ENCODE results near the gene ARSG. TPM values are rescaled to one million over a fixed set of nuclear protein-coding genes. Genes with fewer than 3 reads are reported as not detected.

Gene ARSG
- total and polyA plus RNA-seq, 9 of the 15 experiments (the other 6 are each of a cell fraction or from before 2014, with no cell fraction given): 1.0 to 5.6 (median 1.8) TPM

GRCh38 chr17:68450801-68451200, 159.5 kb downstream of the ARSG start:
- no peaks in the 10 kb centered on the region for H3K27me3 ChIP-seq (ENCODE audit: control insufficient read depth in 2 of 2, insufficient read depth in 2 of 2, low read length in 2 of 2)
- CTCF ChIA-PET (ENCODE audit: low intra/inter-chr PET ratio): no interaction called here
- H4K20me1 ChIP-seq (replicated peaks; ENCODE audit: control insufficient read depth, insufficient read depth, low read length): no peaks in the 10 kb centered on the region
- no peak for ATAC-seq
- POLR2A ChIA-PET: interaction anchor here (0.6 to 0.9 kb wide), 3 partner anchors 9 to 736 kb away, joined by 3 read pairs; no protein-coding TSS in a partner anchor
- in situ Hi-C loops (cut with MboI) (loop anchor here (25.0 kb wide), 1 partner anchor 488 kb away; no protein-coding TSS in a partner anchor), intact Hi-C loops (cut with micrococcal nuclease) (no loop called here)
- WGBS (ENCODE audit: insufficient coverage, low coverage, missing lambda C conversion rate): 90% methylated on average over 13 of the region's 14 CpGs
- TF ChIP-seq ZNF444 (CRISPR knock-in tag; IDR thresholded peaks at IDR 0.05) (no peak), SMAD1 (IDR thresholded peaks at IDR 0.05; ENCODE audit: low read depth, low read length, partially characterized antibody) (no peak), PPARD (CRISPR knock-in tag; IDR thresholded peaks at IDR 0.05) (no peak), ZKSCAN3 (CRISPR knock-in tag; IDR thresholded peaks at IDR 0.05) (no peak), ZNF232 (CRISPR knock-in tag; IDR thresholded peaks at IDR 0.05) (no peak), FOSL1 (tag; conservative IDR thresholded peaks at IDR 0.05) (no peak), SPI1 (IDR thresholded peaks at IDR 0.05; ENCODE audit: borderline replicate concordance, low read depth, low read length) (no peak), IRF9 (tag; IDR thresholded peaks at IDR 0.05) (no peak), PHF20 (IDR thresholded peaks at IDR 0.05; ENCODE audit: partially characterized antibody) (no peak), ZNF41 (CRISPR knock-in tag; conservative IDR thresholded peaks at IDR 0.05) (no peak), GATA2 (CRISPR knock-in tag; IDR thresholded peaks at IDR 0.05) (no peak), ARID1B (IDR thresholded peaks at IDR 0.05) (no peak), TRIM28 (IDR thresholded peaks at IDR 0.05) (no peak), SRSF1 (IDR thresholded peaks at IDR 0.05; ENCODE audit: low read depth, low read length) (no peak), NR4A1 (CRISPR knock-in tag; IDR thresholded peaks at IDR 0.05) (no peak), NR4A1 (tag; IDR thresholded peaks at IDR 0.05) (no peak)
- DNase-seq (ENCODE audit: extremely low read depth in 1 of 4, low spot score in 3 of 4): no peak
- H3K4me1 ChIP-seq (replicated peaks in 1 of 2; ENCODE audit: control insufficient read depth in 2 of 2, insufficient read depth in 2 of 2, low read length in 2 of 2): peaks cover 0 to 9% of the 10 kb centered on the region in 2 experiments; a peak in 4 of 5 replicates
- H3K4me2 ChIP-seq (ENCODE audit: insufficient read depth, low read length): no peak overlapping the region
- no TSS peak for BruUV-seq (replicated peaks)
- H3K79me2 ChIP-seq (ENCODE audit: control insufficient read depth, insufficient read depth, low read length): no peaks in the 10 kb centered on the region
- no peaks in the 10 kb centered on the region for H3K9me3 ChIP-seq (replicated peaks; ENCODE audit: control insufficient read depth, insufficient read depth, low read depth, low read length)
- H3K9me1 ChIP-seq (ENCODE audit: control insufficient read depth, insufficient read depth, low read length): no peaks in the 10 kb centered on the region
- no peak overlapping the region for H2AFZ ChIP-seq (ENCODE audit: low read depth, low read length)
- H3K9ac ChIP-seq (ENCODE audit: insufficient read depth in 1 of 2, low read depth in 2 of 2, low read length in 2 of 2): no peak overlapping the region
- no peak overlapping the region for H3K27ac ChIP-seq (ENCODE audit: extremely low read depth, low read depth, low read length)
- no peak overlapping the region for H3K4me3 ChIP-seq
- H3K36me3 ChIP-seq (ENCODE audit: control insufficient read depth, insufficient read depth, low read length): peaks cover 3% of the 10 kb centered on the region; the same call in 1 of the 3 replicates
- FAIRE-seq: no peak
